T-cell (primary cell): ENCODE results near the gene PANX2. TPM values are rescaled to one million over a fixed set of nuclear protein-coding genes. Genes with fewer than 3 reads are reported as not detected.

Experiments
- ATAC-seq, 4 experiments: fragments of 200-7000 bp in 3 of 4; fragments of 150-1000 bp in 1 of 4; cut with Tn5 transposase; replicated peaks in 1 of 4; 1 replicate in 3 of 4; 2 replicates in 1 of 4; pipeline ENCODE4 v1.10.0; 2021; ENCODE audit warnings: moderate library complexity in 3 of 4, mild to moderate bottlenecking in 2 of 4, moderate number of reproducible peaks in 1 of 4
- CTCF ChIA-PET, 2 donors: fragments of 300-600 bp; sonication (Branson Sonifier 250); formaldehyde crosslinking; loops; one replicate each; lab custom pipeline; 2022; ENCODE audit warnings: antibody characterized with exemption in 2 of 2; lab: Charles Lee
- POLR2A ChIA-PET, 2 donors: fragments of 300-600 bp; sonication (Branson Sonifier 250); formaldehyde crosslinking; loops; one replicate each; lab custom pipeline; 2022; ENCODE audit warnings: antibody characterized with exemption in 2 of 2; lab: Charles Lee
- DNase-seq, 35 experiments: peaks; one replicate each; pipeline versions ENCODE4 v3.0.0 to v3.0.0-alpha.2; 2013 to 2023
- H3K27ac ChIP-seq: one replicate; pipeline ENCODE4 v1.5.1; 2013; ENCODE audit warnings: low read length
- H3K27me3 ChIP-seq, 2 experiments: replicated peaks in 1 of 2; 1 replicate in 1 of 2; 2 replicates in 1 of 2; pipeline versions ENCODE4 v1.6.1 to v1.7.0; 2013; ENCODE audit warnings: low read length in 1 of 2, mixed read lengths in 1 of 2; ENCODE audit not compliant: control insufficient read depth in 2 of 2, insufficient read depth in 2 of 2; ENCODE audit errors: extremely low read depth in 1 of 2
- H3K36me3 ChIP-seq, 2 donors: 1 replicate in 1 of 2; 2 replicates in 1 of 2; pipeline versions ENCODE4 v1.6.1 to v1.7.0; 2013; ENCODE audit warnings: low read length in 1 of 2; ENCODE audit not compliant: control insufficient read depth in 2 of 2, insufficient read depth in 1 of 2; ENCODE audit errors: extremely low read depth in 1 of 2
- H3K4me1 ChIP-seq, 2 experiments: 1 replicate in 1 of 2; 2 replicates in 1 of 2; pipeline versions ENCODE4 v1.6.1 to v1.7.0; 2013; ENCODE audit warnings: low read length in 2 of 2, mixed read lengths in 1 of 2; ENCODE audit not compliant: insufficient read depth in 2 of 2, control insufficient read depth in 1 of 2; ENCODE audit errors: extremely low read depth in 1 of 2
- H3K4me3 ChIP-seq, 2 donors: 1 replicate in 1 of 2; 2 replicates in 1 of 2; pipeline versions ENCODE4 v1.5.1 to v1.7.0; 2013; ENCODE audit warnings: mild to moderate bottlenecking in 2 of 2, low read length in 1 of 2, moderate library complexity in 1 of 2; ENCODE audit not compliant: control insufficient read depth in 1 of 2; ENCODE audit errors: extremely low read depth in 1 of 2
- H3K9me3 ChIP-seq: 2 replicates; pipeline ENCODE4 v1.7.0; 2013
- H3K27ac Mint-ChIP-seq, 2 donors: one replicate each; pipeline ENCODE4 v1.8.0; 2020 to 2021; ENCODE audit warnings: mild to moderate bottlenecking in 2 of 2, mixed read lengths in 2 of 2
- H3K27me3 Mint-ChIP-seq, 2 donors: one replicate each; pipeline ENCODE4 v1.8.0; 2021 to 2022; ENCODE audit warnings: mixed read lengths in 2 of 2
- H3K36me3 Mint-ChIP-seq: one replicate; pipeline ENCODE4 v1.8.0; 2021; ENCODE audit warnings: mixed read lengths
- H3K4me1 Mint-ChIP-seq, 3 donors: one replicate each; pipeline ENCODE4 v1.8.0; 2020 to 2022; ENCODE audit warnings: mixed read lengths in 3 of 3, mild to moderate bottlenecking in 1 of 3
- H3K4me3 Mint-ChIP-seq, 3 donors: one replicate each; pipeline ENCODE4 v1.8.0; 2020 to 2022; ENCODE audit warnings: mild to moderate bottlenecking in 3 of 3, mixed read lengths in 3 of 3, moderate library complexity in 3 of 3
- H3K9me3 Mint-ChIP-seq, 3 donors: one replicate each; pipeline ENCODE4 v1.8.0; 2020 to 2022; ENCODE audit warnings: mixed read lengths in 3 of 3
- WGBS: methylation state at CpG from one replicate; pipeline ENCODE4 v1.1.5; 2013; ENCODE audit warnings: missing lambda C conversion rate; ENCODE audit not compliant: insufficient coverage; 5-methylcytosine and 5-hydroxymethylcytosine counted together
- total RNA-seq, 35 experiments: library from RNA in 6 of 35; stranded (reverse) in 6 of 35; fragments of 120-200 nt in 1 of 35; gene quantifications; one replicate each; pipeline versions ENCODE4 v1.2.1 to v1.2.4 and lab custom pipeline; 2013 to 2026

The PANX2 gene
- total RNA-seq, 5 donors from 2014 or later (not counting 1 experiment from before 2014, with no cell fraction given) = 0.16 to 0.32 (median 0.26) TPM; not detected in 2

DNA sequence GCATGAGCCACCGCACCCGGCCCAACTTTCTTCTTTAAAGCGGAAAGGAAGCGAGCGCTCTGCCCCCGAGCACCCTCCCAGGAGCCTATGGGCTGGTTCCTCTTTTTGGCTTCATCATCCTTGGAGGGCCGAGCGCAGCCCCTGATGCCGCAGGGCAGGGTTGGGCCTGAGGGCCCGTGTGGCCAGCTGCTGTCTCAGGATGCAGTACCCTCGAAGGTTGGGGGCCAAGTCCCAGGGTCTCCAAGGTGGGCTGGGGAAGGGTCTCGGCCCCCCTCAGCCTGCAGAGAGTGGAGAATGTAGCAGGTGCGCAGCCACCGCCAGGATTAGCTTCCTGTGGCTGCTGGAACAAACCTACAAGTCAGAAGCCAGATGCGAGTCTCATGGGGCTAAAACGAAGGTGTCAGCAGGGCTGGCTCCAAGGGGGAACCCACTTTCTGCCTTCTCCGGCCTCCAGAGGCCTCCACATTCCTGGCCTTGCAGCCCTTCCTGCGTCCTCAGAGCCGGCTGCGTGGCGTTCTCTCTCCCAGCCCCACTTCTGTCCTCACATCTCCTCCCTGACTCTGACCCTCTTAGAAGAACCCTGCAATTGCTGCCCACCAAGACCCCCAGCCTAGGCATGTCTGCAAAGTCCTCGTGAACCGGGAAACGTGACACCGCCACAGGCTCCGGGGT, 2.9 kb downstream of the PANX2 start:
- Mint-ChIP-seq H3K27ac (no peak overlapping the region), H3K9me3 (no peaks in the 10 kb centered on the region), H3K4me1 (peaks cover 4 to 12% (median 6%) of the 10 kb centered on the region in 3 donors), H3K27me3 (peaks cover 17 to 40% of the 10 kb centered on the region in 2 donors), H3K4me3 (no peak overlapping the region), H3K36me3 (no peaks in the 10 kb centered on the region)
- ChIA-PET POLR2A (no interaction called here), CTCF (interaction anchor here in 1 of 2 donors (0.6 kb wide), 1 partner anchor 50 kb away, joined by 4 read pairs; no protein-coding TSS in a partner anchor)
- Histone ChIP-seq H3K36me3 (no peaks in the 10 kb centered on the region), H3K4me1 (peaks cover 0 to 6% of the 10 kb centered on the region in 2 experiments), H3K9me3 (no peaks in the 10 kb centered on the region), H3K27me3 (peaks cover 4 to 58% of the 10 kb centered on the region in 2 experiments), H3K4me3 (no peak overlapping the region), H3K27ac (no peak overlapping the region)
- DNase-seq (peak in 1 of 35 experiments; percentile 29), ATAC-seq (no peak)
- 40% methylated on average over 26 of the region's 26 CpGs for WGBS

DNA sequence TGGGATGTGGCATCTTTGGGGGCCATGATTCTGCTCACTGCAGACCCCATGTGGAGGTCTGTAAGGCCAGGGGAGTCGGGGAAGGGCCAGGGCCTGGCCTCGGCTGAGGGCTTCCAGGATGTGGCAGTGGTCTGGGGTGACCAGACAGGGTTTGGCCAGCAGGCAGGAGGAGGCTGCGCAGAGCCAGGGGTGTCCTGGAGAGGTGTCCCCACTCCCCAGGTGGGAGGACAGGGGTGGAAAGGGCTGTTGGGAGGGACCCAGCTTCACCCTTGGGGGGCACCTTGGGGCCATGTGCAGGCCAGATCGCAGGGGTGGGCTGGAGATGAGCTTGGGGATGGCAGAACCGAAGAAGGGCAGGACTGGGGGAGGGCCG, 3.4 kb downstream of the PANX2 start:
- WGBS = 81% methylated on average over 6 of the region's 6 CpGs
- Histone ChIP-seq H3K4me3 (no peak overlapping the region), H3K36me3 (no peaks in the 10 kb centered on the region), H3K9me3 (no peaks in the 10 kb centered on the region), H3K27me3 (peaks cover 3 to 54% of the 10 kb centered on the region in 2 experiments), H3K4me1 (peaks cover 0 to 6% of the 10 kb centered on the region in 2 experiments), H3K27ac (no peak overlapping the region)
- H3K27ac Mint-ChIP-seq = no peak overlapping the region
- peaks cover 4 to 8% (median 4%) of the 10 kb centered on the region in 3 donors for H3K4me1 Mint-ChIP-seq
- no peak for DNase-seq
- no peak overlapping the region for H3K4me3 Mint-ChIP-seq
- ChIA-PET CTCF (interaction anchor here in 1 of 2 donors (0.6 kb wide), 1 partner anchor 50 kb away, joined by 4 read pairs; no protein-coding TSS in a partner anchor), POLR2A (no interaction called here)
- ATAC-seq = no peak
- no peaks in the 10 kb centered on the region for H3K36me3 Mint-ChIP-seq
- H3K27me3 Mint-ChIP-seq = peaks cover 12 to 34% of the 10 kb centered on the region in 2 donors
- H3K9me3 Mint-ChIP-seq = no peaks in the 10 kb centered on the region

DNA sequence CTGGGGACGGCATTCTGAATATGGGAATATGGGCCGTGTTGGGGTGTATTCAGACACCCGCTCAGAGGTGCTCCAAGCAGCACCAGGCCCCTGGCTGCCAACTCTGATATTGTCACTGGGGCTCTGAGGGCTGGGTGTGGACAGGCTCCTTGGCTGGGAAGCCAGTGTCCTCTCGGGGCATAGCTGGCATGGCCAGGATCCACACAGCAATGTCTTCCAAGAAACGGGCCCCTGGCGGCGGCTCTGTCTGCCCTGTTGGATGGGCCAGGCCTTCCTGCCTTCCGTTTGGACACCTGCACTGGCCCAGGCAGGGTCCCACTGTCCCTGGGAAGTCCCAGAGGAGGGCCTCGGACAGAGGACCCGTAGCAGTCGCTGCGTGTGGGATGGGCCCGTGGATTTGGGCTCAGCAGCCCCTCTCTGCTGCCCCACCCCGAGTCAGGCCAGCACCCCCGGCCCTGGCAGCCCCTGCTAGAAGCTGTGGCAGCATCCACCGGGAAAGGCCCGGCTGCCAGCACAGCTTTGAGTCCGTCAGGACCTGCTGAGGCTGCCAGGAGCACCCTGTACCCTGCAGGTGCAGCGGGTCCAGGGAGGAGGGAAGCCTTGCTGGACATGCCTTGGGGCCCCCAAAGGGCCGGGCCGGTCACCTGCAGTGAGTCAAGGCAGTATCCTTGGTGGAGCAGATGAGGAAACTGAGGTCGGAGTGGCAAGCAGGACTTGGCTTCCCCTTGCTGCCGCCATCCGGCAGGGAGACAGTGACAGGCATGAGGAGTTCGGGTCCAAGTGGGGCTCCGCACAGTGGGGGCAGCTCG, 4.1 kb downstream of the PANX2 start:
- H3K4me3 Mint-ChIP-seq = no peak overlapping the region
- H3K27me3 Mint-ChIP-seq = peaks cover 9 to 32% of the 10 kb centered on the region in 2 donors
- no peak for DNase-seq
- no peaks in the 10 kb centered on the region for H3K9me3 Mint-ChIP-seq
- H3K27ac Mint-ChIP-seq = no peak overlapping the region
- Histone ChIP-seq H3K4me1 (peaks cover 0 to 1% of the 10 kb centered on the region in 2 experiments), H3K27me3 (peaks cover 0 to 49% of the 10 kb centered on the region in 2 experiments), H3K27ac (no peak overlapping the region), H3K36me3 (no peaks in the 10 kb centered on the region), H3K4me3 (no peak overlapping the region), H3K9me3 (no peaks in the 10 kb centered on the region)
- CTCF ChIA-PET = interaction anchor here in 1 of 2 donors (0.6 kb wide), 1 partner anchor 49 kb away, joined by 4 read pairs; no protein-coding TSS in a partner anchor
- 85% methylated on average over 27 of the region's 27 CpGs for WGBS
- no peak for ATAC-seq
- peaks cover 2 to 5% (median 2%) of the 10 kb centered on the region in 3 donors for H3K4me1 Mint-ChIP-seq
- POLR2A ChIA-PET = no interaction called here
- no peaks in the 10 kb centered on the region for H3K36me3 Mint-ChIP-seq

- H3K4me1 ChIP-seq = peaks cover 0 to 4% of the 10 kb centered on the region in 2 experiments
- Mint-ChIP-seq H3K4me1 (peaks cover 4 to 8% (median 7%) of the 10 kb centered on the region in 3 donors), H3K9me3 (no peaks in the 10 kb centered on the region), H3K27me3 (peaks cover 12 to 35% of the 10 kb centered on the region in 2 donors), H3K27ac (no peak overlapping the region), H3K36me3 (no peaks in the 10 kb centered on the region), H3K4me3 (no peak overlapping the region)
- H3K9me3 ChIP-seq = no peaks in the 10 kb centered on the region
- POLR2A ChIA-PET = no interaction called here
- no peak for ATAC-seq
- H3K27me3 ChIP-seq = peaks cover 0 to 53% of the 10 kb centered on the region in 2 experiments
- H3K27ac ChIP-seq = no peak overlapping the region
- no peak for DNase-seq
- no peaks in the 10 kb centered on the region for H3K36me3 ChIP-seq
- CTCF ChIA-PET = no interaction called here
- H3K4me3 ChIP-seq = no peak overlapping the region
- 91% methylated on average over 4 of the region's 6 CpGs for WGBS
Observed at GRCh38 chr22:50175191-50175461, 4.6 kb downstream of the PANX2 start.

DNA sequence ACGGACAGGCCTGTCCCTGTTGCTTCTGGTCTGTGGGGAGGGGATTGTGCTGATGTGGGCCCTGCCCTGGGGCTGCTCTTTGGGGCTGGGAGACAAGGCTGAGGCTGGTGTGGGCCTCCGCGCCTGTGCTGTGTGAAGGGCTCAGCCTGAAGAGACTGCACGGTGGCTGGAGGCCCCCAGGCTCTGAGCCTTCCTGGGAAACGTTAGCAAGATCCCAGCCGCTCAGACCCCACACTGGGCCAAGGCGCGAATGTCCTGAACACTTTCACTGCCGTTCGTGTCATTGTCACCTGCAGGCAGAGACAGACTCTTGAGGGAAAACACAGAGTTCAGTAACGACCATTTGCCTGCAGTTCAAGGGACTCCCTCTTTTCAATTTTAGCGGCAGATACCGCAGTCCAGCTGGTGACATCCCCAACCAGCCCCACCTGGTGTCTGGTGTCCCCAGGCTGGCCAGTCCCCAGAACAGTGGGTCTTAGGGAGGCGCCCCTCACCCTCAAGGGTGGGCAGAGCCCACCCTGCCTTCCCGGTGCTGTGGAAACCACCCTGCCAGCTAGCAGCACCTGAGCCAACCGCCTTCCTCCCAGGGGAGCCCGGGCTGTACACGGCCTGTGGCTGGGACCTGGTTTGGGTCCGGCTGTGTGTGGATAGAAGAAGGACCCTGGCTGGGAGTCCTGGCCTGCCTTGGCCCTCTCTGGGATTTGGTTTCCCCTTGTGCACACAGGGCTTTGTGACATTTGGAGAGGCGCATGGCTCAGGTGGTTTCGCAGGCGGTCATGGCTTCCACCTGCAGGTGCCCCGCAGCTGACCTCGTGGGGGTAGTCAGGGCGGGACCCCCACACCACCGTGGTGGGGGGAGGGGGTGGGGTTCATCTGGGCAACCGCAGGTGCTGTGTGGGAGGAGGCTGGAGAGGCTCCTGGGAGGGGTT, 5.7 kb downstream of the PANX2 start:
- no peak overlapping the region for H3K4me3 ChIP-seq
- H3K36me3 ChIP-seq = no peaks in the 10 kb centered on the region
- no peaks in the 10 kb centered on the region for H3K36me3 Mint-ChIP-seq
- no peak overlapping the region for H3K27ac Mint-ChIP-seq
- H3K9me3 ChIP-seq = no peaks in the 10 kb centered on the region
- peaks cover 9 to 32% of the 10 kb centered on the region in 2 donors for H3K27me3 Mint-ChIP-seq
- ChIA-PET POLR2A (no interaction called here), CTCF (no interaction called here)
- 79% methylated on average over 17 of the region's 27 CpGs for WGBS
- ATAC-seq (no peak), DNase-seq (no peak)
- peaks cover 2 to 7% (median 5%) of the 10 kb centered on the region in 3 donors for H3K4me1 Mint-ChIP-seq
- no peak overlapping the region for H3K4me3 Mint-ChIP-seq
- peaks cover 0 to 56% of the 10 kb centered on the region in 2 experiments for H3K27me3 ChIP-seq
- peaks cover 0 to 4% of the 10 kb centered on the region in 2 experiments for H3K4me1 ChIP-seq
- no peaks in the 10 kb centered on the region for H3K9me3 Mint-ChIP-seq
- no peak overlapping the region for H3K27ac ChIP-seq
